Hepatocyte (in vitro differentiated cells): Measurements from ENCODE around the gene RIMBP2. TPM values are rescaled to one million over a fixed set of nuclear protein-coding genes. Genes with fewer than 3 reads are reported as not detected.

Experiments used
- DNase-seq: peaks from one replicate; pipeline ENCODE4 v3.0.0-alpha.2; 2016; ENCODE audit warnings: low spot score
- H2AFZ ChIP-seq: fragments of 200-600 bp; sonication (generic); 2 replicates; pipeline ENCODE4 v1.6.0; 2016; ENCODE audit warnings: antibody characterized with exemption, mild to moderate bottlenecking
- H3K27ac ChIP-seq: fragments of 200-600 bp; sonication (generic); 2 replicates; pipeline ENCODE4 v1.5.1; 2016; ENCODE audit warnings: mild to moderate bottlenecking
- H3K27me3 ChIP-seq: fragments of 200-600 bp; sonication (generic); 2 replicates; pipeline ENCODE4 v1.6.1; 2016
- H3K36me3 ChIP-seq: fragments of 200-600 bp; sonication (generic); replicated peaks from 2 replicates; pipeline ENCODE4 v1.5.1; 2016; ENCODE audit warnings: low read depth; ENCODE audit not compliant: insufficient read depth
- H3K4me1 ChIP-seq: fragments of 200-600 bp; sonication (generic); 2 replicates; pipeline ENCODE4 v1.5.1; 2016; ENCODE audit warnings: mild to moderate bottlenecking, moderate library complexity; ENCODE audit not compliant: insufficient read depth
- H3K4me2 ChIP-seq: fragments of 200-600 bp; sonication (generic); 2 replicates; pipeline ENCODE4 v1.6.0; 2016
- H3K4me3 ChIP-seq: fragments of 200-600 bp; sonication (generic); 2 replicates; pipeline ENCODE4 v1.5.1; 2016; ENCODE audit warnings: mild to moderate bottlenecking
- H3K79me2 ChIP-seq: fragments of 200-600 bp; sonication (generic); 2 replicates; pipeline ENCODE4 v1.6.0; 2017; ENCODE audit warnings: mild to moderate bottlenecking
- H3K9me2 ChIP-seq: fragments of 200-600 bp; sonication (generic); replicated peaks from 2 replicates; pipeline ENCODE4 v1.6.0; 2017; ENCODE audit warnings: mild to moderate bottlenecking; ENCODE audit not compliant: insufficient read depth
- H3K9me3 ChIP-seq: fragments of 200-600 bp; sonication (generic); 2 replicates; pipeline ENCODE4 v1.5.1; 2016; ENCODE audit warnings: low read depth, mild to moderate bottlenecking
- H4K20me1 ChIP-seq: fragments of 200-600 bp; sonication (generic); 2 replicates; pipeline ENCODE4 v1.6.0; 2016; ENCODE audit warnings: mild to moderate bottlenecking; ENCODE audit not compliant: insufficient read depth, poor library complexity, severe bottlenecking
- CTCF ChIP-seq: fragments of 200-600 bp; sonication (generic); IDR thresholded peaks from 2 replicates; pipeline ENCODE4 v1.5.1; 2016; ENCODE audit warnings: antibody characterized with exemption, mild to moderate bottlenecking; ENCODE audit not compliant: poor library complexity
- EZH2 ChIP-seq: fragments of 200-600 bp; sonication (generic); IDR thresholded peaks from 2 replicates; pipeline ENCODE4 v1.6.1; 2016; ENCODE audit warnings: antibody characterized with exemption, mild to moderate bottlenecking, borderline replicate concordance
- EZH2phosphoT487 ChIP-seq: fragments of 200-600 bp; sonication (generic); IDR thresholded peaks from one replicate; pipeline ENCODE4 v1.6.1; 2018; ENCODE audit warnings: antibody characterized with exemption, mild to moderate bottlenecking, low read depth, moderate library complexity; ENCODE audit not compliant: unreplicated experiment, severe bottlenecking
- WGBS: methylation state at CpG from one replicate; pipeline ENCODE4 v1.1.6; 2016; ENCODE audit warnings: low lambda C conversion rate; ENCODE audit errors: missing lambda C conversion rate; 5-methylcytosine and 5-hydroxymethylcytosine counted together
- polyA plus RNA-seq: library from polyadenylated mRNA; unstranded; fragments of >200 nt; fragmentation: Nextera tagmentation; extraction: Ambion mirVana; gene quantifications from 2 replicates; pipeline ENCODE4 v1.2.1, GENCODE V29; 2016
- total RNA-seq: library from RNA; depleted of rRNA; stranded (reverse); fragments of >200 nt; gene quantifications from 2 replicates; pipeline ENCODE4 v1.2.3, GENCODE V29; 2014

RIMBP2 gene
- total and polyA plus RNA-seq, 2 experiments from 2014 or later: 2.5 to 4.4 TPM

GRCh38 chr12:130537655-130538054 is 178.4 kb downstream of the RIMBP2 start:
- Histone ChIP-seq H3K79me2 (no peaks in the 10 kb centered on the region), H4K20me1 (no peaks in the 10 kb centered on the region), H3K27ac (no peak overlapping the region), H3K27me3 (no peaks in the 10 kb centered on the region), H3K36me3 (no peaks in the 10 kb centered on the region), H3K9me3 (no peaks in the 10 kb centered on the region), H3K4me3 (no peak overlapping the region), H3K9me2 (no peaks in the 10 kb centered on the region), H3K4me1 (no peaks in the 10 kb centered on the region), H2AFZ (no peak overlapping the region), H3K4me2 (no peak overlapping the region)
- DNase-seq: no peak
- TF ChIP-seq CTCF: no peak
- TF ChIP-seq EZH2phosphoT487: no peak
- TF ChIP-seq EZH2: no peak
- WGBS: 86% methylated on average over 3 of the region's 3 CpGs

- 88% methylated on average over 6 of the region's 6 CpGs for WGBS
- H3K4me3 ChIP-seq: no peak overlapping the region
- H2AFZ ChIP-seq: no peak overlapping the region
- no peaks in the 10 kb centered on the region for H4K20me1 ChIP-seq
- H3K9me3 ChIP-seq: no peaks in the 10 kb centered on the region
- no peaks in the 10 kb centered on the region for H3K9me2 ChIP-seq
- no peak for DNase-seq
- H3K27me3 ChIP-seq: no peaks in the 10 kb centered on the region
- H3K4me2 ChIP-seq: no peak overlapping the region
- no peaks in the 10 kb centered on the region for H3K36me3 ChIP-seq
- TF ChIP-seq EZH2phosphoT487 (no peak), CTCF (no peak), EZH2 (no peak)
- H3K4me1 ChIP-seq: no peaks in the 10 kb centered on the region
- H3K27ac ChIP-seq: no peak overlapping the region
- no peaks in the 10 kb centered on the region for H3K79me2 ChIP-seq
These were observed 179.0 kb downstream of the RIMBP2 start for GRCh38 chr12:130537051-130537450.

GRCh38 chr12:130530429-130530828 is 185.7 kb downstream of the RIMBP2 start:
- Histone ChIP-seq H3K4me3 (no peak overlapping the region), H3K4me1 (no peaks in the 10 kb centered on the region), H3K27ac (no peak overlapping the region), H3K27me3 (no peaks in the 10 kb centered on the region), H4K20me1 (no peaks in the 10 kb centered on the region), H3K36me3 (no peaks in the 10 kb centered on the region), H3K9me3 (no peaks in the 10 kb centered on the region), H3K79me2 (no peaks in the 10 kb centered on the region), H3K4me2 (no peak overlapping the region), H3K9me2 (no peaks in the 10 kb centered on the region), H2AFZ (no peak overlapping the region)
- no peak for TF ChIP-seq EZH2phosphoT487
- TF ChIP-seq CTCF: no peak
- no peak for TF ChIP-seq EZH2
- no peak for DNase-seq

DNA sequence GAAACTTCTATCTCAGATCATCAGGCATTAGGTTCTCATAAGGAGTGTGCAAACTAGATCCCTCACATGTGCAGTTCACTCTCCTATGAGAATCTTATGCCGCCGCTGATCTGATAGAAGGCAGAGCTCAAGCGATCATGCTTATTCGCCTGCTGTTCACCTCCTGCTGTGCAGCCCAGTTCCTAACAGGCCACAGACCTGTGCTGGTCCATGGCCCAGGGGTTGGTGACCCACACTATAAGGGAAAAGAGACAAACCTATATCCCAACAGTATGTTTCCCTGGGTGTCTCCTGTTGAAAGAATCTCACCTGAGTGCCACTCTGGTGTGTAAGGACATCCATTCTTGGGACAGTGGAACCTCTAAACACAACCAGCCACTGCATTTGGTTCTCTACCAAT is 186.3 kb downstream of the RIMBP2 start:
- Histone ChIP-seq H3K36me3 (no peaks in the 10 kb centered on the region), H3K9me3 (no peaks in the 10 kb centered on the region), H3K4me3 (no peak overlapping the region), H3K9me2 (no peaks in the 10 kb centered on the region), H3K27me3 (no peaks in the 10 kb centered on the region), H3K4me1 (no peaks in the 10 kb centered on the region), H3K79me2 (no peaks in the 10 kb centered on the region), H3K27ac (no peak overlapping the region), H4K20me1 (no peaks in the 10 kb centered on the region), H3K4me2 (no peak overlapping the region), H2AFZ (no peak overlapping the region)
- no peak for DNase-seq
- WGBS: 90% methylated on average over 4 of the region's 4 CpGs
- TF ChIP-seq EZH2 (no peak), CTCF (no peak), EZH2phosphoT487 (no peak)
